IMR-90 (cell line): ENCODE measurements around the gene RECQL5. TPM values are rescaled to one million over a fixed set of nuclear protein-coding genes. Genes with fewer than 3 reads are reported as not detected.

Experiments used
- polyA plus RNA-seq, 3 experiments: library from polyadenylated mRNA; depleted of rRNA; stranded (reverse); fragments of >200 nt; gene quantifications; 2 replicates each; pipeline ENCODE4 v1.2.3, GENCODE V29; 2012; ENCODE audit warnings: low replicate concordance in 1 of 3
- total RNA-seq: library from RNA; depleted of rRNA; stranded (reverse); fragments of >200 nt; gene quantifications from 2 replicates; pipeline ENCODE4 v1.2.3, GENCODE V29; 2012; rRNA removed

Gene RECQL5
- total and polyA plus RNA-seq, 2 of the 4 experiments (the other 2 are of a cell fraction) = 7.3 to 23.7 TPM

Other genes with a start within 250 kb of the RECQL5 start
- gene TMEM94, start 210.5 kb downstream of the RECQL5 start, total RNA-seq = 8.4 and 11.4 TPM in 2 replicates
- 59.2 and 64.7 TPM in 2 replicates for gene TMEM94, start 210.5 kb downstream of the RECQL5 start, polyA plus RNA-seq (2012; rRNA removed)
- 2.2 and 2.9 TPM in 2 replicates for gene CASKIN2, start 151.6 kb downstream of the RECQL5 start, total RNA-seq
- gene CASKIN2, start 151.6 kb downstream of the RECQL5 start, polyA plus RNA-seq (2012; rRNA removed) = 6.9 and 7.5 TPM in 2 replicates
- gene TSEN54, start 150.6 kb downstream of the RECQL5 start, total RNA-seq = 6.4 and 7.2 TPM in 2 replicates
- 14.9 and 16.2 TPM in 2 replicates for gene TSEN54, start 150.6 kb downstream of the RECQL5 start, polyA plus RNA-seq (2012; rRNA removed)
- 0.54 and 0.56 TPM in 2 replicates for gene LLGL2, start 141.5 kb downstream of the RECQL5 start, total RNA-seq
- 0.53 and 0.72 TPM in 2 replicates for gene LLGL2, start 141.5 kb downstream of the RECQL5 start, polyA plus RNA-seq (2012; rRNA removed)
- 0.18 TPM in 1 of 2 replicates, not detected in the other for gene MYO15B, start 79.4 kb downstream of the RECQL5 start, total RNA-seq
- gene MYO15B, start 79.4 kb downstream of the RECQL5 start, polyA plus RNA-seq (2012; rRNA removed) = 0.43 and 0.65 TPM in 2 replicates
- not detected in 2 replicates for gene SMIM5, start 33.7 kb downstream of the RECQL5 start, total RNA-seq
- 0.14 TPM in 1 of 2 replicates, not detected in the other for gene SMIM5, start 33.7 kb downstream of the RECQL5 start, polyA plus RNA-seq (2012; rRNA removed)
- gene SAP30BP, start 184 bp upstream of the RECQL5 start, total RNA-seq = 70.4 and 82.5 TPM in 2 replicates
- gene SAP30BP, start 184 bp upstream of the RECQL5 start, polyA plus RNA-seq (2012; rRNA removed) = 134 and 139 TPM in 2 replicates
- under 0.01 TPM in 1 of 2 replicates, not detected in the other for gene ITGB4, start 54.3 kb upstream of the RECQL5 start, total RNA-seq
- gene ITGB4, start 54.3 kb upstream of the RECQL5 start, polyA plus RNA-seq (2012; rRNA removed) = 0.27 and 0.39 TPM in 2 replicates
- 18.9 and 21.9 TPM in 2 replicates for gene GALK1, start 98.0 kb upstream of the RECQL5 start, total RNA-seq
- gene GALK1, start 98.0 kb upstream of the RECQL5 start, polyA plus RNA-seq (2012; rRNA removed) = 19.9 and 28.7 TPM in 2 replicates
- gene UNK, start 117.7 kb upstream of the RECQL5 start, total RNA-seq = 15.4 and 15.8 TPM in 2 replicates
- gene UNK, start 117.7 kb upstream of the RECQL5 start, polyA plus RNA-seq (2012; rRNA removed) = 16.9 and 17.3 TPM in 2 replicates
- gene UNC13D, start 177.2 kb upstream of the RECQL5 start, total RNA-seq = under 0.01 TPM in 1 of 2 replicates, not detected in the other
- gene UNC13D, start 177.2 kb upstream of the RECQL5 start, polyA plus RNA-seq (2012; rRNA removed) = 0.31 and 0.52 TPM in 2 replicates
- 7.8 and 9.0 TPM in 2 replicates for gene WBP2, start 188.2 kb upstream of the RECQL5 start, total RNA-seq
- gene WBP2, start 188.2 kb upstream of the RECQL5 start, polyA plus RNA-seq (2012; rRNA removed) = 35.5 and 36.7 TPM in 2 replicates
- gene TRIM47, start 211.4 kb upstream of the RECQL5 start, total RNA-seq = 1.4 TPM in 2 replicates
- 7.2 and 7.5 TPM in 2 replicates for gene TRIM47, start 211.4 kb upstream of the RECQL5 start, polyA plus RNA-seq (2012; rRNA removed)
- 7.9 and 8.1 TPM in 2 replicates for gene TRIM65, start 229.8 kb upstream of the RECQL5 start, total RNA-seq
- 10.6 and 10.8 TPM in 2 replicates for gene TRIM65, start 229.8 kb upstream of the RECQL5 start, polyA plus RNA-seq (2012; rRNA removed)
- 13.3 and 15.3 TPM in 2 replicates for gene MRPL38, start 237.7 kb upstream of the RECQL5 start, total RNA-seq
- 42.5 and 55.5 TPM in 2 replicates for gene MRPL38, start 237.7 kb upstream of the RECQL5 start, polyA plus RNA-seq (2012; rRNA removed)